Breast epithelium (tissue), 4 donors: ENCODE results near the gene ATF3. TPM values are rescaled to one million over a fixed set of nuclear protein-coding genes. Genes with fewer than 3 reads are reported as not detected.

Source experiments
- DNase-seq, 2 donors: peaks; one replicate each; pipeline ENCODE4 v3.0.0-alpha.2; 2019; ENCODE audit warnings: low spot score in 2 of 2
- H3K27ac ChIP-seq, 2 donors: fragments of 200-600 bp; sonication (generic) in 1 of 2; one replicate each; pipeline ENCODE4 v1.5.1; 2016 to 2019; ENCODE audit warnings: mild to moderate bottlenecking in 1 of 2
- H3K27me3 ChIP-seq, 2 donors: fragments of 200-600 bp; sonication (generic) in 1 of 2; one replicate each; pipeline versions ENCODE4 v1.5.1 to v1.6.0; 2017 to 2019; ENCODE audit warnings: control low read depth in 1 of 2, mild to moderate bottlenecking in 1 of 2
- H3K36me3 ChIP-seq: fragments of 200-600 bp; one replicate; pipeline ENCODE4 v1.5.1; 2019
- H3K4me1 ChIP-seq, 2 donors: fragments of 200-600 bp; sonication (generic); one replicate each; pipeline ENCODE4 v1.5.1; 2016 to 2019; ENCODE audit warnings: control low read depth in 1 of 2
- H3K4me3 ChIP-seq, 3 donors: fragments of 200-600 bp; sonication (generic); 1 replicate in 2 of 3; 2 replicates in 1 of 3; pipeline ENCODE4 v1.5.1; 2016 to 2019; ENCODE audit warnings: mild to moderate bottlenecking in 3 of 3, moderate library complexity in 2 of 3
- H3K9me3 ChIP-seq, 2 donors: fragments of 200-600 bp; sonication (generic) in 1 of 2; one replicate each; pipeline ENCODE4 v1.5.1; 2016 to 2019; ENCODE audit warnings: control low read depth in 1 of 2
- CTCF ChIP-seq, 3 donors: fragments of 450-650 bp; IDR thresholded peaks; one replicate each; pipeline ENCODE4 v1.5.1; 2016 to 2017; ENCODE audit warnings: antibody characterized with exemption in 3 of 3, mild to moderate bottlenecking in 3 of 3, moderate library complexity in 3 of 3
- POLR2A ChIP-seq: fragments of 450-650 bp; IDR thresholded peaks from one replicate; pipeline ENCODE4 v1.6.1; 2016; ENCODE audit warnings: antibody characterized with exemption, mild to moderate bottlenecking, moderate library complexity
- POLR2AphosphoS5 ChIP-seq, 3 donors: sonication (generic); formaldehyde crosslinking; IDR thresholded peaks; one replicate each; pipeline ENCODE4 v1.6.1; 2017; ENCODE audit warnings: antibody characterized with exemption in 3 of 3
- intact Hi-C: fragments of 100-400 bp; cut with DNase I; formaldehyde crosslinking; loops from one replicate; pipeline ENCODE4 v1.15.1; 2023; ENCODE audit warnings: low total_unique reads
- total RNA-seq, 3 donors: library from RNA; depleted of rRNA; stranded (reverse); fragments of >200 nt; gene quantifications; one replicate each; pipeline ENCODE4 v1.1.0, GENCODE V29; 2016

Gene ATF3
- total RNA-seq, 3 donors from 2014 or later: 6.7 to 90.9 (median 26.9) TPM

- intact Hi-C loops: no loop called here
- TF ChIP-seq POLR2AphosphoS5 (IDR thresholded peaks at IDR 0.05): no peak
- TF ChIP-seq POLR2A: no peak
- TF ChIP-seq CTCF (IDR thresholded peaks at IDR 0.05): no peak
- H3K4me3 ChIP-seq: no peak overlapping the region
- DNase-seq: no peak
- H3K27me3 ChIP-seq: no peaks in the 10 kb centered on the region
- no peaks in the 10 kb centered on the region for H3K9me3 ChIP-seq
- H3K4me1 ChIP-seq: no peaks in the 10 kb centered on the region
- no peaks in the 10 kb centered on the region for H3K36me3 ChIP-seq
- H3K27ac ChIP-seq: no peak overlapping the region
Observed at GRCh38 chr1:212670301-212670700, 61.7 kb downstream of the ATF3 start.

Other genes starting within 250 kb of the ATF3 start
- 1 to 10 TPM; 2.7 to 6.2 (median 4.2) TPM for gene PACC1, start 193.9 kb upstream of the ATF3 start, total RNA-seq
- gene NENF, start 175.8 kb upstream of the ATF3 start, total RNA-seq: 100 to 1,000 TPM in 2 of 3 donors, 10 to 100 TPM in 1; 78.9 to 142 (median 142) TPM
- gene BATF3, start 91.1 kb downstream of the ATF3 start, total RNA-seq: 1 to 10 TPM; 1.0 to 7.5 (median 1.9) TPM
- 10 to 100 TPM; 28.5 to 47.5 (median 44.6) TPM for gene NSL1, start 183.0 kb downstream of the ATF3 start, total RNA-seq
- 10 to 100 TPM in 2 of 3 donors, 1 to 10 TPM in 1; 9.2 to 28.6 (median 15.5) TPM for gene TATDN3, start 183.1 kb downstream of the ATF3 start, total RNA-seq
- not detected for gene SPATA45, start 238.9 kb downstream of the ATF3 start, total RNA-seq
- 1 to 10 TPM; 4.0 to 7.9 (median 6.1) TPM for gene FLVCR1, start 249.5 kb downstream of the ATF3 start, total RNA-seq